ENCODE data around the gene ANO4.
"Not testable (repeated sequence)": the region's sequence is repeated elsewhere in the genome, so short reads cannot be mapped to it uniquely, and the experiment has no call there.

The ANO4 gene

GRCh38 chr12:100875156-100875555 is 80.6 kb downstream of the ANO4 start:
- no peak for DNase-seq (ENCODE audit: low spot score)

- DNase-seq (ENCODE audit: low spot score): no peak
These were observed 81.2 kb downstream of the ANO4 start for GRCh38 chr12:100875771-100876170.

- no peak for DNase-seq (ENCODE audit: low spot score)
These were observed 83.2 kb downstream of the ANO4 start for GRCh38 chr12:100877776-100878175.

- DNase-seq (ENCODE audit: low spot score): no peak
These were observed 100.6 kb downstream of the ANO4 start for GRCh38 chr12:100895192-100895591.

- no peak for DNase-seq (ENCODE audit: low spot score)
These were observed 101.6 kb downstream of the ANO4 start for GRCh38 chr12:100896192-100896591.

- no peak for DNase-seq (ENCODE audit: low spot score)
These were observed 102.7 kb downstream of the ANO4 start for GRCh38 chr12:100897240-100897639.

- DNase-seq (ENCODE audit: low spot score): no peak
These were observed 104.7 kb downstream of the ANO4 start for GRCh38 chr12:100899301-100899700.

- no peak for DNase-seq (ENCODE audit: low spot score)
These were observed 106.2 kb downstream of the ANO4 start for GRCh38 chr12:100900808-100901207.

GRCh38 chr12:100901266-100901665 is 106.7 kb downstream of the ANO4 start:
- DNase-seq (ENCODE audit: low spot score): no peak

GRCh38 chr12:100904270-100904669 is 109.7 kb downstream of the ANO4 start:
- DNase-seq (ENCODE audit: low spot score): no peak

- DNase-seq (ENCODE audit: low spot score): no peak
These were observed 113.9 kb downstream of the ANO4 start for GRCh38 chr12:100908501-100908900.

GRCh38 chr12:100913872-100914592 is 119.5 kb downstream of the ANO4 start:
- no peak for DNase-seq (ENCODE audit: low spot score)

- DNase-seq (ENCODE audit: low spot score): no peak
These were observed 124.5 kb downstream of the ANO4 start for GRCh38 chr12:100919116-100919515.

- no peak for DNase-seq (ENCODE audit: low spot score)
These were observed 125.9 kb downstream of the ANO4 start for GRCh38 chr12:100920493-100920892.

- DNase-seq (ENCODE audit: low spot score): no peak
These were observed 132.2 kb downstream of the ANO4 start for GRCh38 chr12:100926669-100927248.

GRCh38 chr12:100927826-100928225 is 133.2 kb downstream of the ANO4 start:
- no peak for DNase-seq (ENCODE audit: low spot score)

- no peak for DNase-seq (ENCODE audit: low spot score)
These were observed 138.0 kb downstream of the ANO4 start for GRCh38 chr12:100932571-100932970.

GRCh38 chr12:100933531-100933930 is 139.0 kb downstream of the ANO4 start:
- not testable (repeated sequence) for DNase-seq (ENCODE audit: low spot score)

GRCh38 chr12:100935929-100936328 is 141.4 kb downstream of the ANO4 start:
- DNase-seq (ENCODE audit: low spot score): no peak

GRCh38 chr12:100936661-100937060 is 142.1 kb downstream of the ANO4 start:
- DNase-seq (ENCODE audit: low spot score): no peak

- no peak for DNase-seq (ENCODE audit: low spot score)
These were observed 145.9 kb downstream of the ANO4 start for GRCh38 chr12:100940503-100940902.

- no peak for DNase-seq (ENCODE audit: low spot score)
These were observed 148.6 kb downstream of the ANO4 start for GRCh38 chr12:100942984-100943749.

- no peak for DNase-seq (ENCODE audit: low spot score)
These were observed 157.2 kb downstream of the ANO4 start for GRCh38 chr12:100951756-100952155.
